Measurements from ENCODE around the gene LAMTOR3.
"Not testable (repeated sequence)": the region's sequence is repeated elsewhere in the genome, so short reads cannot be mapped to it uniquely, and the experiment has no call there.

LAMTOR3 gene

DNA sequence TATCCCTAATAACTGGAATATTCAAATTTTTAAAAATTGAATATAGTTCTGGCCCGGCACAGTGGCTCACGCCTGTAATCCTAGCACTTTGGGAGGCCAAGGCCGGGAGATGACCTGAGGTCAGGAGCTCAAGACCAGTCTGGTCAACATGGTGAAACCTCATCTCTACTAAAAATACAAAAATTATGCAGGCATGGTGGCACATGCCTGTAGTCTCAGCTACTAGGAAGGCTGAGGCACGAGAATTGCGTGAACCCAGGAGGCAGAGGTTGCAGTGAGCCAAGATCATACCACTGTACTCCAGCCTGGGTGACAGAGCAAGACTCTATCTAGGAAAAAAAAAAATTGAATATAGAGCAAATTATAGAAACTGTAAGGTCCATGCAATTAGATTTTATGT is 64.2 kb downstream of the LAMTOR3 start:
- not testable (repeated sequence) for DNase-seq (ENCODE audit: low read depth)

DNA sequence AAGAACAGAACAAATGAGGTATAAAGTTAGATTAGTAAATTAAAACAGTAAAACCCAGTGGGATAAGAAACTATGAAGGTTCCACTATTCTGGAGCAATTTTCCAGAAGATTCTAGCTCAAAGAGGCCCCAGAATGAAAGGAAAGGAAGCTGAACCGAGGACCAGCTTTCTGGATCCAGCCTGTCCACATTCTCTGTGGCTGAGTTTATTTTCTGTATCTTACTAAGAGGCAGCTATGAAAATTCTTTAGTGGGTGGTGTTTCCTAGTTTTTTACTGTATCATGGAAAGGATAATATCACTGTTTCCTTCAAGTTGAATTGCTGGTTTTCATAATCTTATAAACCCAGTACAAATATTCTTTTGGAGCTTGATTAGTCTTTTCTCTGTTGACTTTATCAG is 65.8 kb downstream of the LAMTOR3 start:
- no peak for DNase-seq (ENCODE audit: low read depth)
